Activated CD4-positive, alpha-beta T cell treated with anti-CD3 and anti-CD28 coated beads, Interleukin-10, Interleukin-2, amounts not matched to agents 100 ng/mL and 50 ng/mL, durations not matched to agents 16 hours and 8 hours (primary cell): ENCODE results near the gene TMEM205.
"Not testable (repeated sequence)": the region's sequence is repeated elsewhere in the genome, so short reads cannot be mapped to it uniquely, and the experiment has no call there.

ENCODE experiments used
- DNase-seq: peaks from one replicate; pipeline ENCODE4 v3.0.0-alpha.2; 2020

Gene TMEM205

DNA sequence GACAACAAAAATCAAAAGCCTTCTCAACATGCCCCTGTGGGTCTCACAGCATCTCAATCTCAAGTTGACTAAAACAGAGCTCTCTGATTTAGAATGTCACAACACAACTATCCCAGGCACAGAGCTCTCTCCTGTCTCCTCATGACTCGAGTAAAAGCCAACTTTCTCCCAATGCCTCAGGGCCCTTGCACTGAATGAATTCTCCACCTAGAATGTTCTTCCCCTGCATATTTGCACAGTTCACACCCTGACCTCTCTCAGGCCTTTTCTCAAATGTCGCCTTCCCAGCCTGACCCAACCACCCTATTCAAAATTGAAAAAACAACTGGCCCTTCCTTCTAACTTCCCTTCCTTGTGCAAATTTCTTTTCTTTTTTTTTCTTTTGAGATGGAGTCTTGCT lies 24.7 kb upstream of the TMEM205 start:
- DNase-seq = no peak

DNA sequence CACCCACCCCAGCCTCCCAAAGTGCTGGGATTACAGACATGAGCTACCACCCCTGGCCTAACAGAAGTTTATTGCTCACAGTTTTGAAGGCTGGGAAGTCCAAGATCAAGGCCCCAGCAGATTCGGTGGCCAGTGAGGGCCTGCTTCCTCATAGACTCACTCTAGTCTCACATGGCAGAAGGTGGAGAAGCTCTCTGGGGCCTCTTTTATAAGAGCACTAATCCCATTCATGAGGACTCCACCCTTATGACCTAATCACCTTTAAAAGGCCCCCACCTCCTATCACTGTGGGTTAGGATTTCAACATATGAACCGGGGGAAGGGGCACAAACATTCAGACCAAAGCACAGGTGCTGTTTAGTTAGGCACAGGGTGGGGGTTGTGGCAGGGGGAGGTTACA lies 21.5 kb upstream of the TMEM205 start:
- DNase-seq = no peak

DNA sequence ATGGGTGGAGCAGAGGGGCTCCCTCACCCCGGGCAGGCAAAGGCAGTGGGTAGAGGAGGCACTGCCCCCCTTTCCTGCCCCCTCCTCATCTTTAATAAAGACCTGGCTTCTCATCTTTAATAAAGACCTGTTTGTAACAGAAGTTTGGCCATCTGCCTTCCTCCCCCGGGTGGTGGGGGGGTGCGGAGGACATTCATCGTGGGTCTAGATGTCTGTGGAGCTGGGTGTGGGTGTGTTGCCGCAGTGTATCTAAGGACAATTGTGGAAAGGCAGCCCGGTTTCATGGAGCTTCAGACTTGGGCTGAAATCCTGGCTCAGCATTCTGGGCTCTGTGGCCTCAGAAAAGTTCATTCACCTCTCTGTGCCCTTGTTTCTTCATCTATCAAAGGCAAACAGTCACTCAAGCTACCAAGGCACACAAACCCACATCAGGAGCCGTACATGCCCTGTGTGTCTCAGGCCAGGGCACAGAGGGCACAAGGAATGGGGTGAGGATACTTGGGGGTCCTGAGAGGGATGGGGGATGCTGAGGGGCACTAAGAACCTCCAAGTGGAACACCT lies 19.6 kb upstream of the TMEM205 start:
- DNase-seq = no peak

DNA sequence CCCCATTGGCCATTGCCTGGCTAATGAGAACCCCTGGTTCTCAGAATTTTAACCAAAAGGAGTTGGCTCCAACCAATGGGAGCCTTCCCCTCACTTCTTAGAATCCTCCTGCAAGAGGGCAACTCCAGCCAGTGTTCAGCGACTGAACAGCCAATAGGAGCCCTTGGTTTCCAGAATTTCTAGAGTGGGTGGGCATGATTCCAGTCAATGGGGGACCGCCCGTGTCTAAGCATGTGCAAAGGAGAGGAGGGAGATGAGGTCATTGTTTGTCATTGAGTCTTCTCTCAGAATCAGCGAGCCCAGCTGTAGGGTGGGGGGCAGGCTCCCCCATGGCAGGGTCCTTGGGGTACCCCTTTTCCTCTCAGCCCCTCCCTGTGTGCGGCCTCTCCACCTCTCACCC lies 18.9 kb upstream of the TMEM205 start:
- no peak for DNase-seq

DNA sequence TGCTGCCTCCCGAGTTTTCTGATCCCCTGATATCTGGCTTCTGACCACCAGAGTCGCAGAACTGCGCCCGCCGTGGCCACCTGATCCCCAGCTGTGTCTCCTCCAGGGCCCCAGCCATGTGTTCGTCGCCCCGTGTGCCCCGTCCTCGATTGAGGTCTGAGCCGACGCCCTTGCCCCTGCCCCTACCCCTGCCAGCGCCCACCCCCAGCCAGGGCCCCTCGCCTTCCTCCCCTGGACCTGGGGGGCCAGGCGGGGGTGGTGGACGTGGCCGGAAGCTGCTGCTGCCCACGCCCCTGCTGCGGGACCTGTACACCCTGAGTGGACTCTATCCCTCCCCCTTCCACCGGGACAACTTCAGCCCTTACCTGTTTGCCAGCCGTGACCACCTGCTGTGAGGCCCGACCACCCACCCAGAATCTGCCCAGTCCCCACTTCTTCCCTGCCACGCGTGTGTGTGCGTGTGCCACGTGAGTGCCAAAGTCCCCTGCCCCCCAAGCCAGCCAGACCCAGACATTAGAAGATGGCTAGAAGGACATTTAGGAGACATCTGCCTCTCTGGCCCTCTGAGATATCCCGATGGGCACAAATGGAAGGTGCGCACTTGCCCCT lies 18.3 kb upstream of the TMEM205 start:
- no peak for DNase-seq

DNA sequence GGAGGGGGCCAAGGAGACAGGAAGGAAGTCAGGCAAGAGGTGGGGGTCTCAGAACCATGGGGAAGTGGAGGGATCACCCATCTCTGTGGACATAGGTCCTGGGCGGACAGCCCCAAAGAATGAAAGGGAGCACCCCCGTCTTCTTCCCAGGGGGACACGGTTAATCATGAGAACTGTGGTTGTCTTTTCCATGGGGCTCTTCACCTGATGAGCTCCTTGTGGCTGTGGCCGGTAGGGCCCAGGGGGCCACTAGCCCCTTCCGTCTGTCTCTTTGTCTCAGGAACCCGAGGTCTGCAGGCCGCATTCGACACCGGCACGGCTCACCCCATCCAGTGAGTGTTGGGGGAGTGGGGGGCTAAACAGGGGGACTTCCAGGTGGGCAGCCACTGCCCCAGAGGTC lies 17.8 kb upstream of the TMEM205 start:
- DNase-seq = no peak

DNA sequence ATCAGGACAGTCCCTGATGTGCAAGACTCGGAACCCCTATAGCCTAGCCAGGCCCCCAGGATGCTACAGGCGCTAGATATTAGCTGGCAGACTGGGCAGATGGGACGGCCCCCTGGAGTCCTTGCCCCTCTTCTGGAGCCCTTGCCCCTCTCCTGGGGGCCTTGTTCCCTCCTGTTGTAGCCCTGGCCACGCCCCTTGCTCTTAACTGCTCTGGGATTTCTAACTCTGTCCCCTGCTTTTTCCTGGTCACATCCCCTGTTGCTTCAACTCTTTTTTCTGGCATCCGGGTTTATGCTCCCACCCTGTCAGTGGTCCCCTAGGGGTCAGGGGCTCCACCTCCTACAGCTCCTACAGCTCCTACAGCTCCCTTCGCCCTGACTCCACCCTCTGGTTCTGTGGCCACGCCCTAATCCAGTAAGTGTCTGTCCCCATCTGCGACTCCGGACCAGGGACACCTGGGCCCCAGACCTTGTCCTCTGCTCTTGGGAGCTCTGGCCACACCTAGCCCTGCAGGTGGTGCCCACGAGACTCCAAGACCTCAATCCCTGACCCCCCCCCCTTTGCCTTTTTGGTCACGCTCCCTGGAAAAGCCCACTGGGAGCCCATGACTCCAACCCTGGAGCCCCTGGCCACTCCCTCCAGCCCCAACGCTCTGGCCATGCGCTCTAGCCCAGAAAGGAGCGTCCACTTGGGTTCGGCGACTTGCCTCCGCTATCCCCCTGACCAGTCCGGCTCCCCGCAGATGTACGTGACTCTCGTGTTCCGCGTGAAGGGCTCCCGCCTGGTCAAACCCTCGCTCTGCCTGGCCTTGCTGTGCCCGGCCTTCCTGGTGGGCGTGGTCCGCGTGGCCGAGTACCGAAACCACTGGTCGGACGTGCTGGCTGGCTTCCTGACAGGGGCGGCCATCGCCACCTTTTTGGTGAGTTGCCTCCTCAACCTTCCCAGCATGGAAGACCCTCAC lies 16.0 kb upstream of the TMEM205 start:
- DNase-seq = no peak

DNA sequence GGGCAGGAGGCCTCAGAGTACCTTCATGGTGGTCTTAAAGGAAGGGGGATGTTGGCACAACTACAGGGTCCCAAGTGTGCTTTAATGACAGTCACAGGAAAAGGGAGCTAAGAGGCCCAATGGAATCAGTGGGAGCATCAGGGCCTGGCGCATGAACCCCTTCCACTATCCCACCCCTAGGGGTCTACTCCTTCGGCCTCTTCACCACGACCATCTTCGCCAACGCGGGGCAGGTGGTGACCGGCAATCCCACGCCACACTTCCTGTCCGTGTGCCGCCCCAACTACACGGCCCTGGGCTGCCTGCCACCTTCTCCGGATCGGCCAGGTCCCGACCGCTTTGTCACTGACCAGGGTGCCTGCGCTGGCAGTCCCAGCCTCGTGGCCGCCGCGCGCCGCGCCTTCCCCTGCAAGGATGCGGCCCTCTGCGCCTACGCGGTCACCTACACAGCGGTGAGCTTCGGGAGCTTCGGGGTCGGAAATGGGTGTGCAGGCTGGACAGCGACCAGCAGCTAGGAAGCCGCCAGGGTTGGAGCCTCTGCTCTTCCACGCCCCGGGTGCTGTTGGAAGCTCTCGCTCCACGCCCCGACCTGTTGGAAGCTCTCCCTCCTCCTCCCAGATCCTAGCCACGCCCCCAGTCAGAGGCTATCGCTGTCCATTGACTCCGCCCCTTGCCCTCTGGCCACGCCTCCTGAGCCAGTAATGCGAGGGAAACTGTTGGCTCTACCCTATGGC lies 15.1 kb upstream of the TMEM205 start:
- DNase-seq = no peak

DNA sequence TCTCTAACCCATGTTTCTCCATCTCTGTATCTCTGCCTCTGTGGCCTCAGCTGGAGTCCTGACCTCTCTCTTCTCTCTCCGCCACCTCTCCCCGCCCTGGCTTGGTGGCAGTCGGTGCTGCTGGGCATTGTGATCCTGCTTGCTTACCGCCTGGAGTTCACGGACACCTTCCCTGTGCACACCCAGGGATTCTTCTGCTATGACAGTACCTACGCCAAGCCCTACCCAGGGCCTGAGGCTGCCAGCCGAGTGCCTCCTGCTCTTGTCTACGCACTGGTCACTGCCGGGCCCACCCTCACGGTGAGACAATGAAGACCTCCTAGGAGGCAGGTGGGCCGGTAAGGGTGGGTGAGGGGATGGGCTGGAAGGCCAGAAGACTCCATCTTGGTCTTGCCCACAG lies 13.4 kb upstream of the TMEM205 start:
- no peak for DNase-seq

DNA sequence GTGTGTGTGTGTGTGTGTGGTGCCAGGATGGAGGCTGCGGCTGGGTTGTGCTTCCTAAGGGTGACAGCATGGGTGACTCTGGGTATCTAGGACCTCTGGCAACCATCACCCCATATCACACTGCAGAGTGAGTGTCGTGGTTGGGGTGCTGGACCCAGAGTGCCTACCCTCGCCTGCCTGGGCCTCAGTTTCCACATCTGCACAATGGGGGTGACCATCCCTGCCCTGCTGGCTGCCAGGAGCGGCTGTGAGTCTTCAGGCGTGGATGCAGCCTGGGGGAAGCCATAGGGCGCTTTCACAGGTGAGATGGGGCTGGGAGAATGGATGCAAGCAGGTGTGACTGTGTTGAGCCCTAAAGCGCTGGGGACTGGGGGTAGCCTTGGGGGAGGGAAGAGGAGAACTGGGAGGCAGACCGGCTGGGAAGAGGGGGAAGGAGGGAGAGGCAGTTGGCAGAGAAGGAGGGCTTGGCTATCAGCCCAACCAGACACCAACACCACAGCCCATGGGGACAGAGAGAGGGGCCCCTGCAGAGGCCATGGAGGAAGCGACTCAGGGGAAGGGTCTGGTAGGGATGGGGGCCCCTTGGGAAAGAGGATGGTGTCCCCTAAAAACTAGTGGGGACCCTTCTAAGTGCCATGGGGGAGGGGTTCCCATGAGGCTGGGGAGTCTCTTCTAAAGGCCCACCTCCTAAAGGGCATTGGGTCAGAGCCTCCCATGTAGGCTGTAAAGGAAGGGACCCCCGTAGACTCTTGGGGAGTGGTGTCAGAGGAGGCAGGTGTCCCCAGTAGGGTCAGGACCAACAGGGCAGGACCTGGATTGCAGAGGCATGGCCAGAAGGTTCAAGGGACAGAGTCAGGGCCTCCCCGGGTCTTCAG lies 10.8 kb upstream of the TMEM205 start:
- no peak for DNase-seq

DNA sequence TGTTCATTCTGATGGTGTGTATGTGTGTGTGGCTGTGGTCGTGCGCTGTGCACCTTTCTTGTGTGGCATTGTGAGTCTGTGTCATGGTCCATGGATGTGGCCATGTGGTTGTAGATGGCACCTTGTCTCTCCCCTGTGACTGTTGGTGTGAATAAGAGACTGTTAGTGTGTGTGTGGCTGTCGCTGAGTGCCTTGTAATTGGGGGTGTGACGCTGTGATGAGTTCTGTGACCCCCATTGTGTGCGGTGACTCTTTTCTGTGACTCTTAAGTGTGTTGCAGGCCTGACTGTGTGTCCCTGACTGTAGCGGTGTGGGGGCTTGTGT lies 10.0 kb upstream of the TMEM205 start:
- DNase-seq = no peak

DNA sequence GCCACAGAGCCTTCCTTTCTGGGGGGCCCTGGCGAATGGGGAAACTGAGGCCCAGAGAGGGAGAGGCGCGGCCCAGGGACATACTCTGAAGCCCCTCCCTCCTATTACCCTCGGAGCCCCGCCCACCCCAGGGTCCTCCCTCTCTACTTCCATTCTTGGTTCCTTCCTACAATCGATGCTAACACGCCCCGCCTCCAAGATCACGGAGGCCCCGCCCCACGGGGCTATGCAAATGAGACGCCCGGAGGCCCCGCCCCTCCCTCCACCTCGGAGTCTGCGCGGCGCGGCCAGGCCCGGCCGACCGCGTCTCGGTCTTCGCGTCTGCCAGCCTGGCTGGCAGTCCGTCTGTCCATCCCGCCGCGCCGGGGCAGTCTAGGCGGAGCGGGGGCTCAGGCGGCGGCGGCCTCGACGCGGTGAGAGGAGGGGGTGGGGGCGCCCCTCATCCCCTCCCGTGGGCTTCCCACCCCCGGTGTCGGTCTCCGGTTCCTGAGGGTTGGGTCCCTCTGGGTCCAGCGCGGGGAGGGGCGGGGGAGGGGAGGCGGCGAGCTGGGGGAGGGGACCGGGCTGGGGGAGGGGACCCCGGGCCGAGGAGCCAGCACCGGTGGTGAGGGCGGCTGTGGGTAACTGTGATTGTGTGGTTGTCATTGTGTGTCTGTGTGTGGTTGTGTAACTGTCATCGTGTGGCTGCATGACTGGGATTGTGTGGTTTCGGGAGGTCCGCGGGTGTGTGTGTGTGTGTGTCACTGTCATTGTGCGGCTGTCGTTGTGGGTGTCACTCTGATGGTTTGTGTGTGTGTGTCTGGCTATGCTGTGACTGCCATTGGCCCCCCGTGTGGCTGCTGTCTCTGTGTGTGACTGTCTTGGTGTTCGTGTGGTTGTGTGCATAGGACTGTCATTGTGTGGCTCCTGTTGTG lies 9.3 kb upstream of the TMEM205 start, which contains the start of gene PLPPR2:
PLPPR2 (plus strand) TSS at position 273 of the 914 bp plus-strand sequence. CDS start 2,242 bp downstream, outside the sequence.
- peak; percentile 83 for DNase-seq

DNA sequence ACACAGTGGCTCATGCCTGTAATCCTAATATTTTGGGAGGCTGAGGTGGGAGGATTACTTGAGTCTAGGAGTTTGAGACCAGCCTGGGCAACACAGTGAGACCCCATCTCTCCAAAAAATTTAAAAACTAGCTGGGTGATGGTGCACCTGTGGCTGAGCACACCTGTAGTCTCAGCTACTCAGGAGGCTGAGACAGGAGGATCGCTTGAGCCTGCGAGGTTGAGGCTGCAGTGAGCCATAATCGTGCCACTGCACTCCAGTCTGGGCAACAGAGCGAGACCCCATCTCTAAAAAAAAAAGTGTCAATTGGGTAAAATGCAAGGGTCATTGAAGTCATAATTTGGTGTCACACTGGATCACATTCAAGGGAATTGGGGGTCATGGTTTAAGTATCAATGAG lies 8.0 kb upstream of the TMEM205 start:
- not testable (repeated sequence) for DNase-seq

DNA sequence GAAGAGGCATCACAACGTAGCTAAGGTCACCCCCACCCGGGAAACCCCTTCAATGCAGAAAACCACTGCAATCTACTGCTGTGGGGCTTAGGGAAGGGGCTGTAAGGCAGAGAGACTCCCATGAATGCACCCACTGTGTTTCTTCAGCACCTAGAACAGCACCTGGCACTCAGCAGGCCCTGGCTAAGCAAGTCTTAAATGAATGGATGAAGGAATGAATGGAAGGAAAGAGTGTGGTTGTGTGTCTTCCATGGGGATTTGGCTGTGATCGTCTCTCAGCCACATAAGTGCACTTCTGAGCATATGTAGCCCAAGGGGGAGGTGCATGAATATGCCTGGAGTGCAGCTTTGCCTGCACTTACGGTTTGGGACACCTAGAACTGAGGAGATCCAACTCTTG lies 3.1 kb upstream of the TMEM205 start:
- no peak for DNase-seq

DNA sequence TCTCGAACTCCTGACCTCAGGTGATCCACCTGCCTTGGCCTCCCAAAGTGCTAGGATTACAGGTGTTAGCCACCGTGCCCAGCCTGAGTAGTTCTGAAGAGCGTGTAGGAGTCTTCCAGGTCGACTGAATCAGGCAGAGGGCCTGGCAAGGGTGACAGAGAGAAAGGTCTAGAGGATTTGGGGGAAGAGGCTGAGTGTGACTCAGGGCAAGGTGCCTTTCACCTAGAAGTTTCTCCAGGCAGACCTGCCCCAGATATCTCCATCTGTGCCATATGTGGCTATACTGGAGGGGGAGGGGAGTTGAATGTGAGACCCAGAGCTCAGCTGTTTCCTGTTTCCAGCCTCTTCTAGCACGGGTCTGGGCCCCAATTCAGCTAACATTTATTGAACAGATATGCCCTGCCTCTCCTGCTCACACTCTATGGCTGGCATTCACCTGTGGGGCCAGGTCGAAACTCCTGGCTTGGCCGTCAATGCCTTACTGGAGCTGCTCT lies 1.5 kb upstream of the TMEM205 start:
- no peak for DNase-seq

DNA sequence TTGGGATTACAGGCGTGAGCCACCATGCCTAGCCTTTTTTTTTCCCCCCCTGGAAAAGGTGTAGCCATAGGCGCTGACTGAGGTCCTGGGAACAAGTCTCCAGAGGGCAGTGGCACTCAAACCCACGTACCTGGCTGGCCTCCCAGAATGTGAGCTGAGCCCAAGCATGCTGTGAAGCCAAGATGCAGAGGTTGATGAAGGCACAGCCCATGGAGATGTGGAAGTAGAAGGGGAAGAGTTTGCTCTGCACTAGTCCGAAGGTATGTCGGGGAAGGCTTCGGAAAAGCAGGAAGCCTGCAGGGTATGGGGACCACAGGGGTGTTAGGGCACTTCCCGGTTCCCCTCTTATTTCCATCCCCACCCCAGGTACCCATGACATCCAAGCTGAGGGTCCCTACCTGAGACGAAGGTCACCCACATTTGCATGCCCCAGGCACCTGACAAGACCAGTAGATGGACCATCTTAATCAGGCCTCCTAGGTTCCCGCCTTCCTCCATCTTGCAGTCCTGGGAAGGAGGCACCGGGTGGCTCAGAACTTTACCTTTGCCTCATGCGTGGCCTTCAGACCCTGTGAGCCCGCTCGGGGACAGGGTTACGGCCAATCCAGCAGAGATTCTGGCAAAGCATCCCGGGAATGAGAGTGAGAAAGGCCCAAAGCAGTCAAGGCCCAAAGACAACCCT lies 805 bp downstream of the TMEM205 start:
- DNase-seq = no peak

DNA sequence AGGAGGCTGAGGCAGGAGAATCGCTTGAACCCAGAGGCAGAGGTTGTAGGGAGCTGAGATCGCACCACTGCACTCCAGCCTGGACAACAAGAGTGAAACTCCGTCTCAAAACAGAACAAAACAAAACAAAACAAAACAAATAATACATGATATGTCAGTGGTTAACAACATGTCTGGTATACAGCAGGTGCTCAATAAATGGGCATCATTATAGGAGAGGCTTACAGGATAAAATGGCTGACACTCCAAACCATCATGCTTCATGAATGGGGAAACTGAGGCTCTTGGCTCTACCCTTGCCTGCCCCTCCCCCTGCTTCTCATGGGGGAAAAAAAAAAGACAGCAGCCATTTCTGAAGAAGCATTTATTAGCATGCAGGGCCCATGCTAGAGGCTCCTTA lies 3.6 kb downstream of the TMEM205 start:
- DNase-seq = no peak

DNA sequence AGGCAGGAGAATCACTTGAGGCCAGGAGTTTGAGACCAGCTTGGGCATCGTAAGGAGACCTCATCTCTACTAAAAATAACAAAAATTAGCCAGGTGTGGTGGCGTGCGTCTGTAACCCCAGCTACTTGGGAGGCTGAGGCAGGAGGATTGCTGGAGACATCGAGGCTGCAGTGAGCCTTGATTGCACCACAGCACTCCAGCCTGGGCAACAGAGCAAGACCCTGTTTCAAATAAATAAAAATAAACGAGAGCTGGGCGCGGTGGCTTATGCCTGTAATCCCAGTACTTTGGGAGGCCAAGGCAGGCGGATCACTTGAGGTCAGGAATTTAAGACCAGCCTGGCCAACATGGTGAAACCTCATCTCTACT lies 6.0 kb downstream of the TMEM205 start:
- DNase-seq = not testable (repeated sequence)

DNA sequence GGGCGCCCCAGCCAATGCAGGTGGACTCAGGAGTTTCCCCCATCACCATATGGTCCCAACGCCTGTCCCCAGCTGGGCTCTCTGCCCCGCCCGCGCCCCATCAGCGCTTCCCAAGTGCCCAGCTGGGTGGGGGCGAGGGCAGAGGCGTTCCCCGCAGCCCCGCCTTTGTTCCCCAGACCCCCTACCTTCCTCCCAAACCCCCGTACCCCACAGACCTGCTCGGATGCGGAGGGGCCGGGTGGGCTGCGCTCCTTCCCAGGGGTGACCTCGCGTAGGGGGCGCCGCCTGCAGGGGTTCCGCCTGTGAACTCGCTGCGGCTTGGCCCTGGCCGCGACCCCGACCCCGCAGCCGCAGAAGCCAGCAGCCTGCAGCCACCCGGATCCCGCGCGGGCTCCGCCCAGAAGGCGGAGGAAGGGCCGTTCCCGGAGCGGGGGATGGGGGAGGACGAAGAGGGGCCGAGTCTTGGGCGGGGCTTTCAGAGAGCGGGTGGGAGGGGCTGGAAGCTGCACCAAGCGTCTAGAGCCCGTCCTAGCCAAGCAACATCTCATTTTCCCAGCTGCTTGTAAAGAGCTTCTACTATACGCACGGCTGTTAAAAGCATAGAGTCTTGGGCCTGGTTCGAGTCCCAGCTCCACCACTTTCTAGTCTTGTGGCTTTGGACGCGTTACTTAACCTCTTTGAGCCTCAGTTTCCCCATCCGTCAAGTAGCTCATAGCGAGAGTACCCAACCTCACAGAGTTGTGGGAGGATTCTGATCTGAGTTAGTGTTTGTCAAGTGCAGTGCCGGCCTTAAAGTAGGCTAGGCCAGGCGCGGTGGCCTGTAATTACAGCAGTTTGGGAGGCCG lies 6.6 kb downstream of the TMEM205 start, which contains the start of gene RAB3D:
RAB3D (minus strand) TSS at position 404 of the 845 bp plus-strand sequence. CDS start 2,258 bp downstream, outside the sequence.
- peak; percentile 89 for DNase-seq
